ENCODE data around the gene KCNH3. TPM values are rescaled to one million over a fixed set of nuclear protein-coding genes. Genes with fewer than 3 reads are reported as not detected.
"Not testable (repeated sequence)": the region's sequence is repeated elsewhere in the genome, so short reads cannot be mapped to it uniquely, and the experiment has no call there.

The KCNH3 gene
- total RNA-seq, 4 donors from 2014 or later, result 0.63 to 1.7 (median 0.79) TPM

GRCh38 chr12:49599961-49600360 is 61.1 kb downstream of the KCNH3 start:
- no peak for DNase-seq (ENCODE audit: low spot score)
- no peak for TF ChIP-seq CTCF (IDR thresholded peaks at IDR 0.05)
- ATAC-seq (ENCODE audit: low FRiP score), result no peak

- no peak for ATAC-seq (ENCODE audit: low FRiP score)
- no peak for TF ChIP-seq CTCF (IDR thresholded peaks at IDR 0.05)
- DNase-seq (ENCODE audit: low spot score), result no peak
Measured at GRCh38 chr12:49603721-49604120, 64.9 kb downstream of the KCNH3 start.

- no peak for TF ChIP-seq CTCF (IDR thresholded peaks at IDR 0.05)
- no peak for ATAC-seq (ENCODE audit: low FRiP score)
- DNase-seq (ENCODE audit: low spot score), result no peak
Measured at GRCh38 chr12:49604856-49605255, 66.0 kb downstream of the KCNH3 start.

- ATAC-seq (ENCODE audit: low FRiP score); DNase-seq (ENCODE audit: low spot score): not testable (repeated sequence)
Measured at GRCh38 chr12:49605539-49605938, 66.7 kb downstream of the KCNH3 start, which contains the start of gene FAM186B. Gene FAM186B, minus strand, starts transcription at chr12:49605639. Its CDS starts 162 bp downstream, at chr12:49605477.

Small RNA genes within 50 kb of the gene (small RNA-seq; reads per million reads assigned to genes)
- gene POLR2KP1, result not detected
- gene RNU6-834P, result not detected

Other genes starting within 250 kb of the KCNH3 start
- gene PRPH, start 243.9 kb upstream of the KCNH3 start, total RNA-seq, result 1 to 10 TPM; 1.3 to 4.4 (median 2.7) TPM
- gene TROAP, start 215.8 kb upstream of the KCNH3 start, total RNA-seq, result 1 to 10 TPM in 1 of 4 donors, under 1 TPM in 1, not detected in 2; 0.37 to 1.6 TPM
- gene C1QL4, start 201.8 kb upstream of the KCNH3 start, total RNA-seq, result 1 to 10 TPM in 1 of 4 donors, under 1 TPM in 1, not detected in 2; 0.65 to 1.1 TPM
- 1 to 10 TPM in 3 of 4 donors, not detected in 1; 1.8 to 9.2 (median 3.0) TPM for gene DNAJC22, start 192.1 kb upstream of the KCNH3 start, total RNA-seq
- 10 to 100 TPM in 2 of 4 donors, 1 to 10 TPM in 2; 8.0 to 16.2 (median 9.7) TPM for gene SPATS2, start 171.6 kb upstream of the KCNH3 start, total RNA-seq
- 10 to 100 TPM; 31.2 to 57.2 (median 33.1) TPM for gene MCRS1, start 29.1 kb downstream of the KCNH3 start, total RNA-seq
- under 1 TPM in 3 of 4 donors, not detected in 1; 0.25 to 0.84 (median 0.48) TPM for gene FAM186B, start 66.6 kb downstream of the KCNH3 start, total RNA-seq
- 10 to 100 TPM in 1 of 4 donors, 1 to 10 TPM in 3; 7.0 to 19.4 (median 9.4) TPM for gene PRPF40B, start 84.5 kb downstream of the KCNH3 start, total RNA-seq
- 10 to 100 TPM in 3 of 4 donors, 1 to 10 TPM in 1; 5.7 to 28.8 (median 22.1) TPM for gene FMNL3, start 168.4 kb downstream of the KCNH3 start, total RNA-seq
- gene TMBIM6, start 202.5 kb downstream of the KCNH3 start, total RNA-seq, result 100 to 1,000 TPM; 337 to 481 (median 397) TPM